ENCODE measurements around the gene HOXC6. TPM values are rescaled to one million over a fixed set of nuclear protein-coding genes. Genes with fewer than 3 reads are reported as not detected.

Gene HOXC6
- total and polyA plus RNA-seq, 2 of the 13 experiments (the other 11 are each of a cell fraction or from before 2014, with no cell fraction given) = not detected

GRCh38 chr12:53992377-53992889 is 35.8 kb upstream of the HOXC6 start:
- TF ChIP-seq, protein P1, sequence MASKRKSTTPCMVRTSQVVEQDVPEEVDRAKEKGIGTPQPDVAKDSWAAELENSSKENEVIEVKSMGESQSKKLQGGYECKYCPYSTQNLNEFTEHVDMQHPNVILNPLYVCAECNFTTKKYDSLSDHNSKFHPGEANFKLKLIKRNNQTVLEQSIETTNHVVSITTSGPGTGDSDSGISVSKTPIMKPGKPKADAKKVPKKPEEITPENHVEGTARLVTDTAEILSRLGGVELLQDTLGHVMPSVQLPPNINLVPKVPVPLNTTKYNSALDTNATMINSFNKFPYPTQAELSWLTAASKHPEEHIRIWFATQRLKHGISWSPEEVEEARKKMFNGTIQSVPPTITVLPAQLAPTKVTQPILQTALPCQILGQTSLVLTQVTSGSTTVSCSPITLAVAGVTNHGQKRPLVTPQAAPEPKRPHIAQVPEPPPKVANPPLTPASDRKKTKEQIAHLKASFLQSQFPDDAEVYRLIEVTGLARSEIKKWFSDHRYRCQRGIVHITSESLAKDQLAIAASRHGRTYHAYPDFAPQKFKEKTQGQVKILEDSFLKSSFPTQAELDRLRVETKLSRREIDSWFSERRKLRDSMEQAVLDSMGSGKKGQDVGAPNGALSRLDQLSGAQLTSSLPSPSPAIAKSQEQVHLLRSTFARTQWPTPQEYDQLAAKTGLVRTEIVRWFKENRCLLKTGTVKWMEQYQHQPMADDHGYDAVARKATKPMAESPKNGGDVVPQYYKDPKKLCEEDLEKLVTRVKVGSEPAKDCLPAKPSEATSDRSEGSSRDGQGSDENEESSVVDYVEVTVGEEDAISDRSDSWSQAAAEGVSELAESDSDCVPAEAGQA (IDR thresholded peaks at IDR 0.05; ENCODE audit: low read depth) = no peak
- TF ChIP-seq, protein P1 (CRISPR knock-in tag; IDR thresholded peaks at IDR 0.05; ENCODE audit: borderline replicate concordance) = no peak
- no peak for TF ChIP-seq SIX1 (CRISPR knock-in tag; IDR thresholded peaks at IDR 0.05; ENCODE audit: borderline replicate concordance)
- ChIA-PET CTCF (ENCODE audit: low intra/inter-chr PET ratio, low total read pairs) (no interaction called here), POLR2A (no interaction called here)
- Histone ChIP-seq H3K79me2 (ENCODE audit: insufficient read depth, low read length) (no peaks in the 10 kb centered on the region), H3K9me3 (ENCODE audit: low read length) (no peaks in the 10 kb centered on the region), H3K27ac (ENCODE audit: extremely low read length, insufficient read depth, low read length) (no peak overlapping the region), H3K4me1 (ENCODE audit: insufficient read depth, low read length) (peaks cover 49% of the 10 kb centered on the region), H3K4me3 (replicated peaks in 1 of 3; ENCODE audit: insufficient read depth in 1 of 3, low read depth in 2 of 3, low read length in 3 of 3) (no peak overlapping the region), H3K4me2 (ENCODE audit: low read depth, low read length) (no peak overlapping the region), H3K27me3 (ENCODE audit: control insufficient read depth in 1 of 2, insufficient read depth in 2 of 2, low read length in 2 of 2) (peaks cover 10 to 49% of the 10 kb centered on the region in 2 experiments), H3K36me3 (replicated peaks in 1 of 2; ENCODE audit: control insufficient read depth in 1 of 2, insufficient read depth in 2 of 2, low read length in 2 of 2) (no peaks in the 10 kb centered on the region), H4K20me1 (ENCODE audit: insufficient read depth, low read length) (no peaks in the 10 kb centered on the region), H3K9ac (ENCODE audit: insufficient read depth, low read depth, low read length) (no peak overlapping the region), H2AFZ (ENCODE audit: low read length) (no peak overlapping the region)
- intact Hi-C loops (cut with micrococcal nuclease; ENCODE audit: unreplicated experiment) (no loop called here), in situ Hi-C loops (cut with HindIII; ENCODE audit: extremely low pct_ligation_motif_present, low pct_unique_long_range_greater_than_20kb) (loop anchor here (10.0 kb wide), 1 partner anchor 382 kb away; no protein-coding TSS in a partner anchor)
- FAIRE-seq (no peak), DNase-seq (ENCODE audit: low spot score) (no peak), ATAC-seq (no peak)
- no TSS peak for BruUV-seq (replicated peaks)
- WGBS (ENCODE audit: low lambda C conversion rate) = 67% methylated on average over 7 of the region's 7 CpGs

Measured in HepG2 (cell line).